Stimulated activated CD8-positive, alpha-beta memory T cell treated with anti-CD3 and anti-CD28 coated beads, Interleukin-2, amount 100 ng/mL, for 48 hours (primary cell): ENCODE data around the gene RANBP1.

Source experiments
- DNase-seq, 2 donors: peaks; one replicate each; pipeline ENCODE4 v3.0.0-alpha.2; 2020; ENCODE audit warnings: low read depth in 2 of 2

The RANBP1 gene

GRCh38 chr22:20088263-20088648, 27.6 kb upstream of the RANBP1 start:
- no peak for DNase-seq

GRCh38 chr22:20089226-20089976, 26.5 kb upstream of the RANBP1 start:
- no peak for DNase-seq

GRCh38 chr22:20089977-20090729, 25.8 kb upstream of the RANBP1 start:
- DNase-seq, result no peak

GRCh38 chr22:20090730-20091240, 25.1 kb upstream of the RANBP1 start:
- no peak for DNase-seq

- DNase-seq, result no peak
Observed at GRCh38 chr22:20091690-20092476, 24.0 kb upstream of the RANBP1 start.

- no peak for DNase-seq
Observed at GRCh38 chr22:20092477-20092854, 23.4 kb upstream of the RANBP1 start.

GRCh38 chr22:20093418-20094196, 22.3 kb upstream of the RANBP1 start:
- DNase-seq, result no peak

- no peak for DNase-seq
Observed at GRCh38 chr22:20094197-20094807, 21.6 kb upstream of the RANBP1 start.

GRCh38 chr22:20095521-20095920, 20.4 kb upstream of the RANBP1 start:
- DNase-seq, result no peak

- DNase-seq, result no peak
Observed at GRCh38 chr22:20096574-20097420, 19.1 kb upstream of the RANBP1 start.

- no peak for DNase-seq
Observed at GRCh38 chr22:20099099-20099711, 16.7 kb upstream of the RANBP1 start.

- no peak for DNase-seq
Observed at GRCh38 chr22:20101638-20102037, 14.3 kb upstream of the RANBP1 start.

- no peak for DNase-seq
Observed at GRCh38 chr22:20102203-20102780, 13.6 kb upstream of the RANBP1 start.

GRCh38 chr22:20105456-20106204, 10.3 kb upstream of the RANBP1 start:
- DNase-seq, result no peak

GRCh38 chr22:20106205-20106848, 9.6 kb upstream of the RANBP1 start:
- DNase-seq, result no peak

- no peak for DNase-seq
Observed at GRCh38 chr22:20106849-20107237, 9.1 kb upstream of the RANBP1 start.

GRCh38 chr22:20107471-20107901, 8.4 kb upstream of the RANBP1 start:
- DNase-seq, result no peak
